ENCODE measurements around the gene TNS3. TPM values are rescaled to one million over a fixed set of nuclear protein-coding genes. Genes with fewer than 3 reads are reported as not detected.

TNS3 gene
- total and polyA plus RNA-seq, 2 donors (not counting 1 experiment from before 2014, with no cell fraction given): 11.4 to 77.5 TPM

GRCh38 chr7:47488201-47488968 is 93.5 kb downstream of the TNS3 start:
- no peak overlapping the region for H3K4me3 Mint-ChIP-seq
- no peak overlapping the region for H3K4me3 ChIP-seq (ENCODE audit: control extremely low read depth in 1 of 5, extremely low read depth in 1 of 5, insufficient read depth in 1 of 5, low read depth in 2 of 5, low read length in 4 of 5)
- no peaks in the 10 kb centered on the region for H4K20me1 ChIP-seq (ENCODE audit: control insufficient read depth, insufficient read depth, low read length, poor library complexity, severe bottlenecking)
- peaks cover 0 to 6% of the 10 kb centered on the region in 2 experiments for H3K36me3 ChIP-seq (replicated peaks in 1 of 2; ENCODE audit: control extremely low read depth in 1 of 2, control insufficient read depth in 1 of 2, extremely low read depth in 1 of 2, insufficient read depth in 2 of 2, low read length in 1 of 2)
- ChIA-PET CTCF (interaction anchor here (0.6 to 0.9 kb wide), 2 partner anchors 318 to 331 kb away, joined by 3 read pairs; no protein-coding TSS in a partner anchor), POLR2A (no interaction called here)
- DNase-seq (no peak), ATAC-seq (ENCODE audit: low read depth) (no peak)
- no peak overlapping the region for H3K27ac Mint-ChIP-seq
- H3K9me3 ChIP-seq (ENCODE audit: control extremely low read depth in 1 of 3, control insufficient read depth in 2 of 3, insufficient read depth in 1 of 3, low read length in 2 of 3): no peaks in the 10 kb centered on the region
- H3K27me3 ChIP-seq (replicated peaks in 1 of 4; ENCODE audit: control extremely low read depth in 1 of 4, control insufficient read depth in 3 of 4, insufficient read depth in 4 of 4, low read length in 3 of 4): no peaks in the 10 kb centered on the region
- no peaks in the 10 kb centered on the region for H3K9me3 Mint-ChIP-seq (ENCODE audit: insufficient read depth)
- peaks cover 29% of the 10 kb centered on the region for H3K4me1 Mint-ChIP-seq
- intact Hi-C loops (cut with micrococcal nuclease): loop anchor here (10.0 kb wide), 1 partner anchor 446 kb away; no protein-coding TSS in a partner anchor
- H3K27me3 Mint-ChIP-seq: no peaks in the 10 kb centered on the region
- H2AFZ ChIP-seq (ENCODE audit: insufficient read depth, low read depth, low read length, poor library complexity, severe bottlenecking): no peak overlapping the region
- H3K9ac ChIP-seq (ENCODE audit: low read length): no peak overlapping the region
- H3K79me2 ChIP-seq (ENCODE audit: control insufficient read depth, insufficient read depth, low read length): peaks cover 53% of the 10 kb centered on the region
- no peak for TF ChIP-seq EZH2 (IDR thresholded peaks at IDR 0.05; ENCODE audit: borderline replicate concordance, insufficient read depth, low read depth, low read length, poor library complexity, severe bottlenecking)
- TF ChIP-seq CTCF (IDR thresholded peaks at IDR 0.05): no peak
- no peak overlapping the region for H3K4me2 ChIP-seq (replicated peaks; ENCODE audit: low read depth, low read length, poor library complexity, severe bottlenecking)
- WGBS (ENCODE audit: insufficient coverage): 100% methylated on average over 6 of the region's 12 CpGs
- H3K27ac ChIP-seq (ENCODE audit: low read length in 2 of 2): no peak overlapping the region
- peaks cover 0 to 7% of the 10 kb centered on the region in 2 donors for H3K4me1 ChIP-seq (ENCODE audit: control insufficient read depth in 2 of 2, insufficient read depth in 2 of 2, low read length in 2 of 2)

Data from B cell (primary cell).